Measurements from ENCODE around the gene CCDC39.

DNA sequence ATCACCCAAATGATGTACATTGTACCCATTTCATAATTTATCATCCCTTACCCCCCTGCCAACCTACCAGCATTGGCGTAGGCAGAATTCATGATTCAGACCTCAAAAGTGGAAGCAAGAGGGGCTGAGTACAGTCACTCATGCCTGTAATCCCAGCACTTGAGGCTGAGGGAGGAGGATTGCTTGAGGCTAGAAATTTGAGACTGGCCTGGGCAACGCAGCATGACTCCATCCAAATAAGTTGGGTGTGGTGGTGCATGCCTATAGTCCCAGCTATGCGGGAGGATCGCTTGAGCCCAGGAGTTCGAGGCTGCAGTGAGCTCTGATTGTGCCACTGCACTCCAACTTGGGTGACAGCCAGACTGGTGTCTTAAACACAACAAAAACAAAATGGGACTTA, 66.9 kb downstream of the CCDC39 start:
- TF ChIP-seq, protein P1, sequence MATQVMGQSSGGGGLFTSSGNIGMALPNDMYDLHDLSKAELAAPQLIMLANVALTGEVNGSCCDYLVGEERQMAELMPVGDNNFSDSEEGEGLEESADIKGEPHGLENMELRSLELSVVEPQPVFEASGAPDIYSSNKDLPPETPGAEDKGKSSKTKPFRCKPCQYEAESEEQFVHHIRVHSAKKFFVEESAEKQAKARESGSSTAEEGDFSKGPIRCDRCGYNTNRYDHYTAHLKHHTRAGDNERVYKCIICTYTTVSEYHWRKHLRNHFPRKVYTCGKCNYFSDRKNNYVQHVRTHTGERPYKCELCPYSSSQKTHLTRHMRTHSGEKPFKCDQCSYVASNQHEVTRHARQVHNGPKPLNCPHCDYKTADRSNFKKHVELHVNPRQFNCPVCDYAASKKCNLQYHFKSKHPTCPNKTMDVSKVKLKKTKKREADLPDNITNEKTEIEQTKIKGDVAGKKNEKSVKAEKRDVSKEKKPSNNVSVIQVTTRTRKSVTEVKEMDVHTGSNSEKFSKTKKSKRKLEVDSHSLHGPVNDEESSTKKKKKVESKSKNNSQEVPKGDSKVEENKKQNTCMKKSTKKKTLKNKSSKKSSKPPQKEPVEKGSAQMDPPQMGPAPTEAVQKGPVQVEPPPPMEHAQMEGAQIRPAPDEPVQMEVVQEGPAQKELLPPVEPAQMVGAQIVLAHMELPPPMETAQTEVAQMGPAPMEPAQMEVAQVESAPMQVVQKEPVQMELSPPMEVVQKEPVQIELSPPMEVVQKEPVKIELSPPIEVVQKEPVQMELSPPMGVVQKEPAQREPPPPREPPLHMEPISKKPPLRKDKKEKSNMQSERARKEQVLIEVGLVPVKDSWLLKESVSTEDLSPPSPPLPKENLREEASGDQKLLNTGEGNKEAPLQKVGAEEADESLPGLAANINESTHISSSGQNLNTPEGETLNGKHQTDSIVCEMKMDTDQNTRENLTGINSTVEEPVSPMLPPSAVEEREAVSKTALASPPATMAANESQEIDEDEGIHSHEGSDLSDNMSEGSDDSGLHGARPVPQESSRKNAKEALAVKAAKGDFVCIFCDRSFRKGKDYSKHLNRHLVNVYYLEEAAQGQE (IDR thresholded peaks at IDR 0.05; ENCODE audit: insufficient read depth in 1 of 2, low read depth in 2 of 2, low read length in 2 of 2): no peak
- TF ChIP-seq TAF1 (IDR thresholded peaks at IDR 0.05; ENCODE audit: borderline replicate concordance, insufficient read depth, low read length) (no peak), SIN3A (IDR thresholded peaks at IDR 0.05; ENCODE audit: borderline replicate concordance, insufficient read depth, low read length) (no peak), POLR2AphosphoS5 (IDR thresholded peaks at IDR 0.05; ENCODE audit: low read depth, low read length) (no peak), FOXP2 (optimal IDR thresholded peaks at IDR 0.05; ENCODE audit: borderline replicate concordance, extremely low read depth, extremely low read length, insufficient read depth) (no peak)
